SIG-M5 treated with dmso at 0.1 percent for 504 hours (cell line): ENCODE results near the gene DHRS11.

Experiments used
- DNase-seq: peaks from one replicate; lab custom pipeline; 2025; ENCODE audit not compliant: unreplicated experiment; lab: John Stamatoyannopoulos, UW

The DHRS11 gene

GRCh38 chr17:36591434-36592315, at the start of gene DHRS11:
Gene DHRS11 (plus strand): TSS chr17:36591879. CDS start chr17:36592010, 131 bp downstream.
- peak; percentile 63 for DNase-seq

- DNase-seq = no peak
These were observed 48.9 kb upstream of the DHRS11 start for GRCh38 chr17:36542755-36543154.

- DNase-seq = peak; percentile 65
These were observed 47.7 kb upstream of the DHRS11 start for GRCh38 chr17:36544044-36544306.

- peak; percentile 90 for DNase-seq
These were observed 47.2 kb upstream of the DHRS11 start, which contains the start of gene GGNBP2 for GRCh38 chr17:36544307-36545076. Gene GGNBP2 (plus strand): TSS chr17:36544919. CDS start chr17:36545725, 806 bp downstream.

- DNase-seq = no peak
These were observed 46.6 kb upstream of the DHRS11 start for GRCh38 chr17:36545077-36545464.

- DNase-seq = peak; percentile 91
These were observed 45.9 kb upstream of the DHRS11 start for GRCh38 chr17:36545465-36546417.

- peak; percentile 21 for DNase-seq
These were observed 45.1 kb upstream of the DHRS11 start for GRCh38 chr17:36546418-36547093.

- no peak for DNase-seq
These were observed 43.9 kb upstream of the DHRS11 start for GRCh38 chr17:36547776-36548175.

GRCh38 chr17:36550491-36551417, 40.9 kb upstream of the DHRS11 start:
- peak; percentile 48 for DNase-seq

- DNase-seq = no peak
These were observed 38.2 kb upstream of the DHRS11 start for GRCh38 chr17:36553459-36553858.

GRCh38 chr17:36566081-36566480, 25.6 kb upstream of the DHRS11 start:
- DNase-seq = no peak

GRCh38 chr17:36575028-36575427, 16.7 kb upstream of the DHRS11 start:
- no peak for DNase-seq

- DNase-seq = no peak
These were observed 14.9 kb upstream of the DHRS11 start for GRCh38 chr17:36576793-36577192.

GRCh38 chr17:36578671-36579070, 13.0 kb upstream of the DHRS11 start:
- no peak for DNase-seq

GRCh38 chr17:36583787-36584186, 7.9 kb upstream of the DHRS11 start:
- DNase-seq = no peak

GRCh38 chr17:36586138-36586537, 5.5 kb upstream of the DHRS11 start:
- DNase-seq = no peak

GRCh38 chr17:36590082-36590481, 1.6 kb upstream of the DHRS11 start:
- peak; percentile 85 for DNase-seq

GRCh38 chr17:36592316-36592715, 637 bp downstream of the DHRS11 start:
- no peak for DNase-seq

GRCh38 chr17:36592716-36593321, 1.1 kb downstream of the DHRS11 start:
- no peak for DNase-seq
